MM.1S (cell line): ENCODE data around the gene SLC2A5.

Source experiments
- EZH2 ChIP-seq: fragments of 300-600 bp; sonication (generic); optimal IDR thresholded peaks from 2 replicates; pipeline ENCODE3; 2017; ENCODE audit warnings: low read depth, mild to moderate bottlenecking, antibody characterized with exemption, low read length, mixed read lengths
- EZH2phosphoT487 ChIP-seq: fragments of 300-600 bp; sonication (generic); IDR thresholded peaks from 2 replicates; pipeline ENCODE4 v1.6.1; 2018; ENCODE audit warnings: antibody characterized with exemption, low read length
- TF ChIP-seq, protein P1 (sequence below): fragments of 300-600 bp; sonication (generic); IDR thresholded peaks from 2 replicates; pipeline ENCODE4 v1.5.1; 2016; ENCODE audit warnings: antibody characterized with exemption, low read length, mixed read lengths

DNA sequence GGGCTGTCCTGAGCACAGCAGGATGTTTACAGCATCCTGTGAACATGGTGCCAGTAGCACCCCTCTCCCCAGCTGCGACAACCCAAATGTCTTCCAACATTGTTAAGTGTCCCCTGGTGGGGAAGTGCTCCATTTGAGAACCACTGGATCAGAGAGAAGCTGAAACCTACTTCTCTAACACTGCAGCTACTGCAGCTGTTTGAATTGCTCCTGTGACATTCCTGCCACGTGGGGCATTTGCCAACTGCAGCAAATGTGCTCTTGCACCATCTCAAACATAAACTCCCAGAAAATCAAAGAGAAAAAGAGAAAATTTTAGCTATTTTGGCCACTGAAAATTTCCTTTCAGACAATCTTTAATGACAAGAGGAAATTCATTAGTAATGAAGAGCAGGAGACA lies 11.0 kb downstream of the SLC2A5 start:
- TF ChIP-seq, protein P1, sequence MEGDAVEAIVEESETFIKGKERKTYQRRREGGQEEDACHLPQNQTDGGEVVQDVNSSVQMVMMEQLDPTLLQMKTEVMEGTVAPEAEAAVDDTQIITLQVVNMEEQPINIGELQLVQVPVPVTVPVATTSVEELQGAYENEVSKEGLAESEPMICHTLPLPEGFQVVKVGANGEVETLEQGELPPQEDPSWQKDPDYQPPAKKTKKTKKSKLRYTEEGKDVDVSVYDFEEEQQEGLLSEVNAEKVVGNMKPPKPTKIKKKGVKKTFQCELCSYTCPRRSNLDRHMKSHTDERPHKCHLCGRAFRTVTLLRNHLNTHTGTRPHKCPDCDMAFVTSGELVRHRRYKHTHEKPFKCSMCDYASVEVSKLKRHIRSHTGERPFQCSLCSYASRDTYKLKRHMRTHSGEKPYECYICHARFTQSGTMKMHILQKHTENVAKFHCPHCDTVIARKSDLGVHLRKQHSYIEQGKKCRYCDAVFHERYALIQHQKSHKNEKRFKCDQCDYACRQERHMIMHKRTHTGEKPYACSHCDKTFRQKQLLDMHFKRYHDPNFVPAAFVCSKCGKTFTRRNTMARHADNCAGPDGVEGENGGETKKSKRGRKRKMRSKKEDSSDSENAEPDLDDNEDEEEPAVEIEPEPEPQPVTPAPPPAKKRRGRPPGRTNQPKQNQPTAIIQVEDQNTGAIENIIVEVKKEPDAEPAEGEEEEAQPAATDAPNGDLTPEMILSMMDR = no peak; the same call in 1 of the 2 replicates
- TF ChIP-seq EZH2 (no peak), EZH2phosphoT487 (no peak)
